Measurements from ENCODE around the gene GPR15. TPM values are rescaled to one million over a fixed set of nuclear protein-coding genes. Genes with fewer than 3 reads are reported as not detected.
"Not testable (repeated sequence)": the region's sequence is repeated elsewhere in the genome, so short reads cannot be mapped to it uniquely, and the experiment has no call there.

The GPR15 gene
- total and polyA plus RNA-seq, 5 experiments from 2014 or later = 0.41 to 10.8 (median 2.0) TPM

DNA sequence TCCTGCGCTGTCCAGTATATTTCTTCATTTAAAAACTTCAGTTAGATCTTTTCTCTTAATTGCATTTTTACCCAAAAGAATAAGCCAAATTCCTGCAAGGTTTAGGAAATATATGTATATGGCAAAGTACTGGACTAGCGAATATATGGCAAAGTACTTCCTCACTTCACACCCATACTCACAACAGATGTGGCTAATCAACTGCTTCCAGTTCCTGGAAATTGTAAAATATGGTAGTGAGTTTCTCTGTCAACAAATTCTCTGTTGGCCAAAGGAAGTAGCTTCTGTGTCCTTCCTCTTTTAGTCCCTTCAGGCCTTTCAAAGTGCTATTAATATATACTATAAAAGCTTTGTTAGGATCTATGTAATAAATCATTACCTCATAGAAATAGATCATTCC lies 22.0 kb downstream of the GPR15 start:
- ATAC-seq (no peak), DNase-seq (no peak)
- Mint-ChIP-seq H3K36me3 (no peaks in the 10 kb centered on the region), H3K9me3 (no peaks in the 10 kb centered on the region), H3K27me3 (no peaks in the 10 kb centered on the region), H3K4me3 (no peak overlapping the region), H3K4me1 (peaks cover 6 to 52% (median 24%) of the 10 kb centered on the region in 4 donors), H3K27ac (peak overlapping the region in 2 of 10 donors; percentile 26 to 86)
- POLR2A ChIA-PET = no interaction called here

DNA sequence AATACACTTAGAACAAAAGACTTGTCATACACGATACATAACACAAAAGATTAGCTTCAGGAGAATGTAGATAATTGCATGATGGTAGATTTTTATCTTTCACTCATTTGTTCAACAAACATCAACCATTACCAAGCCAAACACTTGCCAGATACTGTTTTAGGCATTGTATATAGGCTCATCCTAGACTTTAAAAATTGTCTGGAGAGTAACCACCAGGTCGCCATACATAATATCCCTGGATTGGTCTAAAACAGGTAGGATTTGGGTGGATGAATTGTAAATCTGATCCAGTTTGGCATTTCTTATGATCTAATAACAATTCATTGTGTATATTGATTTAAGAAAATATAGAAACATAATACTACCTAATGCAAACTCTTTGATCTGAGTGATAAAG lies 22.8 kb downstream of the GPR15 start:
- H3K27me3 Mint-ChIP-seq = no peaks in the 10 kb centered on the region
- H3K9me3 Mint-ChIP-seq = no peaks in the 10 kb centered on the region
- H3K27ac Mint-ChIP-seq = peak overlapping the region in 2 of 10 donors; percentile 81 to 86
- peaks cover 6 to 54% (median 24%) of the 10 kb centered on the region in 4 donors for H3K4me1 Mint-ChIP-seq
- H3K4me3 Mint-ChIP-seq = no peak overlapping the region
- H3K36me3 Mint-ChIP-seq = no peaks in the 10 kb centered on the region
- ATAC-seq (no peak), DNase-seq (no peak)
- POLR2A ChIA-PET = no interaction called here

DNA sequence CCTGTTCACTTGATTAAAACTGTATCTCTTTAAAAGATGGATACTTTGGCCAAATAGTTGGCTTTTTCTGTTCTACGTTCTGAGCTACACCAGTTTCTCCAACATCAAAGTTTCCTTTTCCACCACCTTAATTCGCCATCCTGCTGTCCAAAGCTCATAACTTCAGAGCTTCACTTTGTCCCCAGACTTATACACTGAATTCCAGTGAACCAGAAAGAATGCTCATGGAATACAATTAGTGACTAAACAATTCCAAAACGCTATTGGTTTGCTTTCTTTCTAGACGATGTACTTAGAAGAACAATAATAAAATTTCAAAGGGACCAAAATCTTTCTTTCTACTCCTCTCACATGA lies 23.2 kb downstream of the GPR15 start:
- POLR2A ChIA-PET = no interaction called here
- H3K27me3 Mint-ChIP-seq = no peaks in the 10 kb centered on the region
- no peak for DNase-seq
- no peaks in the 10 kb centered on the region for H3K36me3 Mint-ChIP-seq
- peak overlapping the region in 3 of 10 donors; percentile 36 to 86 (median 81) for H3K27ac Mint-ChIP-seq
- no peak for ATAC-seq
- H3K9me3 Mint-ChIP-seq = peaks cover 0 to 4% (median 0%) of the 10 kb centered on the region in 9 donors
- peaks cover 6 to 54% (median 24%) of the 10 kb centered on the region in 4 donors for H3K4me1 Mint-ChIP-seq
- H3K4me3 Mint-ChIP-seq = no peak overlapping the region

DNA sequence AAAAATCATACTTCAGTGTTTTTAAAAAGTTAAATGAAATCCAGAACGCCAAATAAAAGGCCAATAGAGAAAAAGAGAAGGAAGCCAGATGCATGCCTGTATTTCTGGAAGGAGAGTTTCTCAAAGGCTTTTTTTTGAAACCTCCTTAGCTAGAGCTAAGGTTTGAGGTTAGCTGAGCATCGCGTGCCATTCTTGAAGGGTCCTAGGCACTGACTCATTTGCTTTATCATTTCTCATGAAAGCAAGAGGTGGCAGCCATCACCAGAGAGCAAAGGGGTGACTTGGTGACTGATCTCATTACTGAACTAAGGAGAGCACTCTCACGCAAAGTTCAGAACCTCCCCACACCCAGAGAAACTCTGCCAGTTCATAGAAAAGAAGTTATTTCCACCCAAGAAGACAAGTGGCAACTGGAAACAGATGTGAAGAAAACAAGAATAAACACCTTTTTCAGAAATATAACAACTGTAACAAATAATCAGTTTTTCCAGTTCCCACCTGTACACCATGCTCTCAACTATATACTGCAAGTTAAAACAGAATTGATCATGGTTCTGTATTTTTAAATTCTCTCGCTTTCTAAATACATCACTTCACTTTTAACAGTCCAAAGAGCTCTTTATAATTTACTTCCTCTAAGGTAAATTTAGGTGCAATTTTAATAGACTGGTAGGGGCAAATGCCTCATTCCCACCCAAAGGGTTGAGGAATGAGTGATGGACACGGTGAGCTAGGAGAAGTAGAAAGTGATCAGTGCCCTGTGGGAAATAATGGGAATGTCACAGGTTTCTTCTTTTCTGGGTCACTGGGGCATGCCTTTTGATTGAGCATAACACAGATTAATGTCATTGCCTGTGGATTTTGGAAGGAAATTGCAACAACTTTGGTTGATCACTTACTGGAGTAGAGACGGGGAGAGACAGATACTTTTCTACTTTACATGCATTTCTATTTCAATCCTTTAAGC lies 24.7 kb downstream of the GPR15 start:
- ATAC-seq = peak; percentile 69 to 90
- peak overlapping the region in 7 of 10 donors; percentile 3 to 86 (median 61) for H3K27ac Mint-ChIP-seq

DNA sequence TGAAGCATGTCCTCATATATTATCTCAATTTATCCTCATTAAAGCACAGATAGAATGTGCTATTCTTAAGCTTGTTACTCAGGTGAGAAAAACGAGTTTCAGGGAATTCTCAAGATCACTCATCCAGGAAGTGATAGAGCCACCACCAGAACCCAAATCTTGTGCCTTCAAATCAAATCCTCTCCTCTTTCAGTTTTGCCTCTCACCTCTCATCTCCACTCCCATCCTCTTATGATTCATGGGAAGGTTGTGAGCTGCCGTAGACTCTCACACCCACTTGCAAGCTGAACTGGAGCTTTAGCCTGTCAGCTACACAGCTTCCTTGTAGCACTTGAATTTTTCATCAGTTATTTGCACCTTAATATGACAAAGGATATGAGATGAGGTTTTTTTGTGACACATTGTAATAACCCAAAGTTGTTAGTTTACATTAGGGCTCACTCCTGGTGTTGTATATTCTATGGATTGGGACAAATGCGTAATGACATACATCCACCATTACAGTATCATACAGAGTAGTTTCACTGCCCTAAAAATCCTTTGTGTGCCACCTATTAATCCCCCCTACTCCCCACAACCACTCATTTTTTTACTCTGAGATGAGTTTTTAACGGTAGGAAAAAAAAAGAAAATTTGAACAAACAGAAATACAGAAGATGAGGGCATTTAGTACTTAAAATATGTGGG lies 25.7 kb downstream of the GPR15 start:
- Mint-ChIP-seq H3K36me3 (no peaks in the 10 kb centered on the region), H3K4me3 (peak overlapping the region in 2 of 10 donors; percentile 16 to 28), H3K27me3 (no peaks in the 10 kb centered on the region)

More for the DNA sequence above, 24.7 kb downstream of the GPR15 start:
- peak in 2 of 10 donors; percentile 25 to 73 for DNase-seq
- peaks cover 6 to 54% (median 24%) of the 10 kb centered on the region in 4 donors for H3K4me1 Mint-ChIP-seq
- H3K36me3 Mint-ChIP-seq = no peaks in the 10 kb centered on the region
- H3K9me3 Mint-ChIP-seq = peaks cover 0 to 12% (median 0%) of the 10 kb centered on the region in 9 donors
- no peaks in the 10 kb centered on the region for H3K27me3 Mint-ChIP-seq
- H3K4me3 Mint-ChIP-seq = peak overlapping the region in 3 of 10 donors; percentile 8 to 64 (median 60)
- POLR2A ChIA-PET = interaction anchor here (0.6 to 1.9 kb wide), 3 partner anchors 10 to 33 kb away, joined by 3 to 4 read pairs (median 3); partner anchors contain the start of gene CLDND1

DNA sequence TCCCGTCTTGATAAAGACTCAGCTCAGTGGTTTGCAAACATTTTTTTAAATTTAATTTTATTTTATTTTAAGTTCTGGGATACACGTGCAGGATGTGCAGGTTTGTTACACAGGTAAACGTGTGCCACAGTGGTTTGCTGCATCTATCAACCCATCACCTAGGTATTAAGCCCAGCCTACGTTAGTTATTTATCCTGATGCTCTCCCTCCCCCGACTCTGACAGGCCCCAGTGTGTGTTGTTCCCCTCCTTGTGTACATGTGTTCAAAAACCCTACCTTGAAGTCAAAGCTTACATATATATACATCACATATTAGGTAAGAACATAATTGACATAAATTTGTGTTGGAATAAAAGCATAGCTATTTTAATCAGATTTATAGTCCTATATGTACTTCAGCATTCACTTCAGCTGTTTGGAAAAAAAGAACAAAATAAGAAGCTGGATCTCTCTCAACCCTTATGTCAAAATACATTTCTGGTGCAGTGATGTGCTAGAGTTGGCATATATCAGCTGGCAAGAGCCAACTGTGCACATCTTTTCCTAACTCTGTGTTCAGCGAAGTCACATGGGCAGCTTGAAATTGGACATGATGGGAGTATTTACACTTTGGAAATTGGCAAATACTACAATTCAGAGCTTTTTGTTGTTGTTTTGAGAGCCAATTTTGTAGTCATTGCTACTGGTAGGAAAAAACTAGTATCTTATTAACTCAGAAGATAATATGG lies 26.5 kb downstream of the GPR15 start:
- POLR2A ChIA-PET = interaction anchor here (0.5 to 1.3 kb wide), 3 partner anchors 19 to 35 kb away, joined by 3 to 4 read pairs (median 3); partner anchors contain the start of gene CLDND1

More for the DNA sequence above, 25.7 kb downstream of the GPR15 start:
- POLR2A ChIA-PET = interaction anchor here (0.5 to 1.9 kb wide), 2 partner anchors 19 to 34 kb away, joined by 3 to 4 read pairs; partner anchors contain the start of gene CLDND1
- Mint-ChIP-seq H3K9me3 (peaks cover 0 to 12% (median 0%) of the 10 kb centered on the region in 9 donors), H3K4me1 (peaks cover 6 to 51% (median 29%) of the 10 kb centered on the region in 4 donors), H3K27ac (peak overlapping the region in 9 of 10 donors; percentile 30 to 89 (median 65))
- no peak for ATAC-seq
- DNase-seq = no peak

DNA sequence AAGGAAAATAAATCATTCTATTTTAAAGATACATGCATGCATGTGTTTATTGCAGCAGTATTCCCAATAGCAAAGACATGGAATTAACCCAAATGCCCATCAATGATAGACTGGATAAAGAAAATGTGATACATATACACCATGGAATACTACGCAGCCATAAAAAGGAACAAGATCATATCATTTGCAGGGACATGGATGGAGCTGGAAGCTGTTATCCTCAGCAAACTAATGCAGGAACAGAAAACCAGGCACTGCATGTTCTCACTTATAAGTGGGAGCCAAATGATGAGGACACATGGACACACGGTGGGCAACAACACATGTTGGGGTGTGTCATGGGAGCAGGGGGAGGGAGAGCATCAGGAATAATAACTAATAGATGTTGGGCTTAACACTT lies 28.0 kb downstream of the GPR15 start:
- POLR2A ChIA-PET, H3K27me3 Mint-ChIP-seq, H3K4me3 Mint-ChIP-seq, ATAC-seq, DNase-seq, H3K36me3 Mint-ChIP-seq: not testable (repeated sequence)
- H3K9me3 Mint-ChIP-seq = peaks cover 0 to 12% (median 0%) of the 10 kb centered on the region in 9 donors
- peaks cover 8 to 57% (median 44%) of the 10 kb centered on the region in 4 donors for H3K4me1 Mint-ChIP-seq
- H3K27ac Mint-ChIP-seq = peak overlapping the region in 1 of 10 donors; percentile 86

More for the DNA sequence above, 26.5 kb downstream of the GPR15 start:
- H3K4me3 Mint-ChIP-seq = no peak overlapping the region
- H3K9me3 Mint-ChIP-seq = peaks cover 0 to 12% (median 0%) of the 10 kb centered on the region in 9 donors
- H3K27ac Mint-ChIP-seq = peak overlapping the region in 3 of 10 donors; percentile 39 to 86 (median 39)
- H3K4me1 Mint-ChIP-seq = peaks cover 6 to 50% (median 34%) of the 10 kb centered on the region in 4 donors
- no peak for ATAC-seq
- no peaks in the 10 kb centered on the region for H3K27me3 Mint-ChIP-seq
- DNase-seq = no peak
- no peaks in the 10 kb centered on the region for H3K36me3 Mint-ChIP-seq

DNA sequence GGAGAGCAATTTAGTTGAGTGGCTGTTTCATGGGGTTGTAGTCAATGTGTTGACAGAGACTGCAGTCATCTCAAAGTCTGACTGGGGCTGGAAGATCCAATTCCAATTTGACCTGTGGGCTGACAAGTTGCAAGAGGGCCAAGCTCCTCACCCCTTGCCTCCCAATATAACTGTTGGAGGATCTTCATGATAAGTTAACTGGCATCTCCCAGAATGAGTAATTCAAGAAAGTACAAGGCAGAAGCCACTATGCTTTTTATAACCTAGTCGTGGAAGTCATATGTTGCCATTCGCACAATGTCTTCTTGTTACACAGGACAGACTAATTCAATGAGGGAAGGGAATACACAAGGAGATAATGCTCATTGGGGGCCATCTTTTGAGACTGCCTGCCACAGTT lies 29.1 kb downstream of the GPR15 start:
- POLR2A ChIA-PET = interaction anchor here (1.2 kb wide), 1 partner anchor 38 kb away, joined by 5 read pairs; the partner anchor contains the start of gene CLDND1
- Mint-ChIP-seq H3K9me3 (peaks cover 0 to 12% (median 0%) of the 10 kb centered on the region in 9 donors), H3K36me3 (no peaks in the 10 kb centered on the region), H3K27me3 (no peaks in the 10 kb centered on the region), H3K4me1 (peaks cover 12 to 62% (median 53%) of the 10 kb centered on the region in 4 donors), H3K27ac (peak overlapping the region in 9 of 10 donors; percentile 3 to 73 (median 21)), H3K4me3 (no peak overlapping the region)
- no peak for ATAC-seq
- no peak for DNase-seq

DNA sequence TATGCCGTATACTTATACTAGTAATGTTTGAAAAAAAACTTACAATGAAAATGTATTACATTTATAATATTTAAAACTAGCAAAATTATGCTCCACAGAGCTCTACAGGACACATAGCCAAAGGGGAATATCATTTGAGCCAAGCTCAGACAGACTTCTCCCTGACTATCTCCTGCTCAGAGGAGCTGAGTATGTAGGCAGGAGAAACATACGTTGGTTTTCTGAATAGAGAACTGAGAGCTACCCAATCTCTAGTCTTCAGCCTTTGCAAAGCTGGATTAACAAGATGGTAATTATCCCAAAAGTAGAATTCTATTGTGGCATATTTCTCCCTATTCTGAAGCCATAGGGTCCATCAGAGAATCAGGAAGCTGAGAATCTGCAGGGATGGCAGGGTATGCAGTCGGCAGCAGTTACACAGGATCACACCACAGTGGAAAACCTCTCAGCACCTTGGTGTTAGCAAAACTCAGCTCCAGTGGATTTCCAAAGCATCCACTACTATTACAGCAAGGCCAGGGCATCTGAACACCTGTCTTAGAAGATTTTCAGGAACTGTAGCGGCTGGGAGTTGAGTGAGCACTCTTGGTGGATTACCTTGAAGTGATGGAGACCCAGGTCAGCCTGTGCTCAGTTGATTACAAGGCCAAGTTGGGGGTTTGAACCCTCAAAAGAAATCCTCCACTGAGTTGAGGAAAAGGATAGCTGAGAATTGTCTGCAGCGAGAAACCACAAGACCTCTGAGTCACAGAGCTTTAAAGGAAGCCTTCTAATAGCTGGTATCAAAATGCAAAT lies 30.1 kb downstream of the GPR15 start:
- DNase-seq (no peak), ATAC-seq (peak in 1 of 2 donors; percentile 14)
- Mint-ChIP-seq H3K36me3 (no peaks in the 10 kb centered on the region), H3K27ac (peak overlapping the region in 9 of 10 donors; percentile 55 to 96 (median 74)), H3K9me3 (peaks cover 0 to 12% (median 0%) of the 10 kb centered on the region in 9 donors), H3K4me1 (peaks cover 12 to 62% (median 54%) of the 10 kb centered on the region in 4 donors), H3K4me3 (peak overlapping the region in 2 of 10 donors; percentile 3 to 34), H3K27me3 (no peaks in the 10 kb centered on the region)
- POLR2A ChIA-PET = interaction anchor here (0.8 to 1.6 kb wide), 3 partner anchors 31 to 39 kb away, joined by 4 to 5 read pairs (median 5); partner anchors contain the start of genes CLDND1 and CPOX

DNA sequence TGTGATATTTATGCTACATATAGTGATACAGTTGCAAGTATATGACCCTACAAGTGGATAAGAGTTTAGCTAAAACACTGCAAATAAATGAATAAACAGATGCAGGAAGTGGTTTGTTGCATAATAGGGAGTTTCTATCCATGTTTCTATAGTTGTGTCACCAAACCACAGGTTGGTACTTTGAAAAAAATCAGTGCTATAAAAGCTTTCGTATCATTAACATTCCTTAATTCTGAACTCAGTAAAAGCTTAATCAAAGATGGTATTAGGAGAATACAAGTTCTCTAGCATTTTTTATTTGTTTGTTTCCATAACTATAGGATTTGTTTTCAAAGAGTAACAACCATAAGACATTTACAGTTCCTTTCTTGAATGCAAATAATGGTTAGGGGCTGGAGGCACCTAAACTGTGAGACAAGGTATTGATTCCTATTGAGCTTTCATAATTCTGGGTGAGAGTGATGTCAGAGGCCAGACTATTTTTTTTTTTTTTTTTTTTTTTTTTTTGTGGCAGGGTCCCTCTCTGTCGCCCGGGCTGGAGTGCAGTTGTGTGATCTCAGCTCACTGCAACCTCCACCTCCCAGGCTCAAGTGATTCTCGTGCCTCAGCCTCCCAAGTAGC lies 32.0 kb downstream of the GPR15 start:
- Mint-ChIP-seq H3K4me3 (peak overlapping the region; percentile 33 to 78 (median 58)), H3K36me3 (no peaks in the 10 kb centered on the region), H3K9me3 (peaks cover 0 to 12% (median 0%) of the 10 kb centered on the region in 9 donors), H3K27me3 (no peaks in the 10 kb centered on the region), H3K4me1 (peaks cover 12 to 66% (median 57%) of the 10 kb centered on the region in 4 donors), H3K27ac (peak overlapping the region; percentile 82 to 98 (median 94))
- POLR2A ChIA-PET = interaction anchor here (0.6 to 3.2 kb wide), 7 partner anchors 13 to 334 kb away, joined by 3 to 56 read pairs (median 4); partner anchors contain the start of genes CLDND1 and CPOX
- DNase-seq = peak in 5 of 10 donors; percentile 6 to 61 (median 38)
- ATAC-seq = peak; percentile 31 to 72

All from naive thymus-derived CD8-positive, alpha-beta T cell (primary cell).